HCT116 (cell line): Measurements from ENCODE around the gene CFAP54.

Experiments
- CEBPB ChIP-seq: IDR thresholded peaks from 2 replicates; pipeline ENCODE4 v1.6.1; 2012; ENCODE audit warnings: low read depth
- ELF1 ChIP-seq: IDR thresholded peaks from 2 replicates; pipeline ENCODE4 v1.6.1; 2012; ENCODE audit warnings: low read depth, borderline replicate concordance
- EZH2 ChIP-seq: fragments of 200-600 bp; sonication (generic); IDR thresholded peaks from 2 replicates; pipeline ENCODE4 v1.6.1; 2017; ENCODE audit warnings: antibody characterized with exemption, mixed run types
- FOSL1 ChIP-seq: IDR thresholded peaks from 2 replicates; pipeline ENCODE4 v1.6.1; 2012; ENCODE audit warnings: low read depth
- JUND ChIP-seq: IDR thresholded peaks from 2 replicates; pipeline ENCODE4 v1.6.1; 2012
- MAX ChIP-seq: IDR thresholded peaks from 2 replicates; pipeline ENCODE4 v1.6.1; 2012
- POLR2A ChIP-seq: IDR thresholded peaks from 2 replicates; pipeline ENCODE4 v1.7.0; 2011; ENCODE audit warnings: borderline replicate concordance; ENCODE audit not compliant: insufficient read depth, insufficient read length; ENCODE audit errors: extremely low read depth
- POLR2AphosphoS5 ChIP-seq: IDR thresholded peaks from 2 replicates; pipeline ENCODE4 v1.6.1; 2011; ENCODE audit warnings: mild to moderate bottlenecking, low read depth, low read length, moderate library complexity
- ZBTB33 ChIP-seq: IDR thresholded peaks from 2 replicates; pipeline ENCODE4 v1.6.1; 2011; ENCODE audit warnings: mild to moderate bottlenecking, low read length, moderate library complexity; ENCODE audit not compliant: insufficient replicate concordance; ENCODE audit errors: extremely low read depth
- ZFX ChIP-seq: fragments of 450-650 bp; IDR thresholded peaks from 2 replicates; pipeline ENCODE4 v1.6.1; 2017
- TF ChIP-seq, protein P1 (sequence below), 3 experiments: fragments of 200-600 bp in 1 of 3; sonication (generic) in 1 of 3; IDR thresholded peaks in 2 of 3; conservative IDR thresholded peaks in 1 of 3; 2 replicates each; pipeline ENCODE4 v1.5.1; 2012 to 2017; ENCODE audit warnings: low read depth in 2 of 3, low read length in 2 of 3, antibody characterized with exemption in 1 of 3, borderline replicate concordance in 1 of 3, control low read depth in 1 of 3, mild to moderate bottlenecking in 1 of 3, mixed read lengths in 1 of 3, mixed run types in 1 of 3, moderate library complexity in 1 of 3; ENCODE audit not compliant: insufficient read depth in 1 of 3

DNA sequence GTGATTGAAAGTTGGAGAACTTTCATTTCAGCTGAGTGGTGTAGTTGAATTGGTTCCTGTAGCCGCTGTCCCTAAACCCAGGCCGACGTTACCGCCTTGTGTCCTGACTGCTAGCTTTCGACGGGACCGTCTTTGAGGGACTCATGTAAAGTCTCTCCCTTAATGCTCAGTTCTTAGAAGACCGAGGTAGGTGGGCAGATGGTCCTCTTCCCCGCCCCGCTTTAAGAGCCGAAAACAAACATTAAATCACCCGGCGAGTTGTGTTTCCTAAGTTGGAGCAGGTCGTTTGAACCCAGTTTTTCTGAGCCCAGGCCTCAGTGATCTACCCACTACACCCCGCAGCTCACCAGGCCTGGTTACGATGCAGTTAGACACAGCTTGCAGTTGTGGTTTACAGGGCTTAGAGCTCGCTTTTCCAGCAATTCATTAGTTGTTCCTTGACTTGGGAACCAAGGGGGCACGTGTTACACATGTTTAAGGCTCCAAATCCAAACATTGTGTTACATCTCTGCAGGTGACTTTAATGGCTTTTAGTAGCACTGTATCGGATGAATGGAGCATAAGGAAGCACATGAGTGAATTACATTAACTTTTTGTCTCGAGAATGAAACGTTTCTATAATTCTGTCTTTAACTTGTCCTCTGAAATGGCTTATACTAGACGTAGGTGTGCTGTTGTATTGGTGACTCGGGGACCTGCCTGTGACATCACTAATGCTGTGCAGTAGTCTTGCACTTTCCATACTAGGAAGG lies 418.5 kb downstream of the CFAP54 start:
- TF ChIP-seq ELF1 (no peak), POLR2A (no peak), JUND (no peak), ZBTB33 (no peak), POLR2AphosphoS5 (no peak), CEBPB (no peak), FOSL1 (no peak), ZFX (peak; percentile 6; the same call in 1 of the 2 replicates), MAX (no peak), EZH2 (no peak)
- TF ChIP-seq, protein P1, sequence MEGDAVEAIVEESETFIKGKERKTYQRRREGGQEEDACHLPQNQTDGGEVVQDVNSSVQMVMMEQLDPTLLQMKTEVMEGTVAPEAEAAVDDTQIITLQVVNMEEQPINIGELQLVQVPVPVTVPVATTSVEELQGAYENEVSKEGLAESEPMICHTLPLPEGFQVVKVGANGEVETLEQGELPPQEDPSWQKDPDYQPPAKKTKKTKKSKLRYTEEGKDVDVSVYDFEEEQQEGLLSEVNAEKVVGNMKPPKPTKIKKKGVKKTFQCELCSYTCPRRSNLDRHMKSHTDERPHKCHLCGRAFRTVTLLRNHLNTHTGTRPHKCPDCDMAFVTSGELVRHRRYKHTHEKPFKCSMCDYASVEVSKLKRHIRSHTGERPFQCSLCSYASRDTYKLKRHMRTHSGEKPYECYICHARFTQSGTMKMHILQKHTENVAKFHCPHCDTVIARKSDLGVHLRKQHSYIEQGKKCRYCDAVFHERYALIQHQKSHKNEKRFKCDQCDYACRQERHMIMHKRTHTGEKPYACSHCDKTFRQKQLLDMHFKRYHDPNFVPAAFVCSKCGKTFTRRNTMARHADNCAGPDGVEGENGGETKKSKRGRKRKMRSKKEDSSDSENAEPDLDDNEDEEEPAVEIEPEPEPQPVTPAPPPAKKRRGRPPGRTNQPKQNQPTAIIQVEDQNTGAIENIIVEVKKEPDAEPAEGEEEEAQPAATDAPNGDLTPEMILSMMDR (IDR thresholded peaks at IDR 0.05 in 2 of 3, conservative IDR thresholded peaks at IDR 0.05 in 1 of 3; ENCODE audit: borderline replicate concordance in 1 of 3, insufficient read depth in 1 of 3, low read depth in 2 of 3, low read length in 2 of 3), result no peak
